Measurements from ENCODE around the gene TMA16.
"Not testable (repeated sequence)": the region's sequence is repeated elsewhere in the genome, so short reads cannot be mapped to it uniquely, and the experiment has no call there.

Gene TMA16

GRCh38 chr4:163523791-163524365 is 29.4 kb downstream of the TMA16 start:
- no peak for DNase-seq

GRCh38 chr4:163525982-163526381 is 31.5 kb downstream of the TMA16 start:
- no peak for DNase-seq

- no peak for DNase-seq
Measured at GRCh38 chr4:163527172-163527571, 32.7 kb downstream of the TMA16 start.

GRCh38 chr4:163528653-163529052 is 34.2 kb downstream of the TMA16 start:
- DNase-seq, result no peak

- no peak for DNase-seq
Measured at GRCh38 chr4:163534056-163534455, 39.6 kb downstream of the TMA16 start.

GRCh38 chr4:163535657-163536056 is 41.2 kb downstream of the TMA16 start:
- no peak for DNase-seq

- no peak for DNase-seq
Measured at GRCh38 chr4:163536091-163536490, 41.6 kb downstream of the TMA16 start.

- DNase-seq, result no peak
Measured at GRCh38 chr4:163537114-163537513, 42.6 kb downstream of the TMA16 start.

GRCh38 chr4:163538820-163539219 is 44.3 kb downstream of the TMA16 start:
- DNase-seq, result not testable (repeated sequence)

GRCh38 chr4:163540448-163540847 is 46.0 kb downstream of the TMA16 start:
- no peak for DNase-seq

- no peak for DNase-seq
Measured at GRCh38 chr4:163540977-163541376, 46.5 kb downstream of the TMA16 start.

GRCh38 chr4:163542275-163542674 is 47.8 kb downstream of the TMA16 start:
- no peak for DNase-seq

- DNase-seq, result peak; percentile 85
Measured at GRCh38 chr4:163544407-163545038, 50.0 kb downstream of the TMA16 start.

- DNase-seq, result no peak
Measured at GRCh38 chr4:163548481-163549243, 54.2 kb downstream of the TMA16 start.

- DNase-seq, result no peak
Measured at GRCh38 chr4:163550869-163551267, 56.4 kb downstream of the TMA16 start.

GRCh38 chr4:163553146-163553545 is 58.7 kb downstream of the TMA16 start:
- DNase-seq, result no peak

- DNase-seq, result no peak
Measured at GRCh38 chr4:163554870-163555465, 60.5 kb downstream of the TMA16 start.

- DNase-seq, result no peak
Measured at GRCh38 chr4:163556177-163556576, 61.7 kb downstream of the TMA16 start.

- no peak for DNase-seq
Measured at GRCh38 chr4:163556650-163557391, 62.3 kb downstream of the TMA16 start.

- DNase-seq, result peak; percentile 65
Measured at GRCh38 chr4:163558539-163559044, 64.1 kb downstream of the TMA16 start.

GRCh38 chr4:163562496-163562895 is 68.0 kb downstream of the TMA16 start:
- no peak for DNase-seq

GRCh38 chr4:163563592-163563991 is 69.1 kb downstream of the TMA16 start:
- no peak for DNase-seq

- no peak for DNase-seq
Measured at GRCh38 chr4:163564221-163564720, 69.8 kb downstream of the TMA16 start.
